Activated CD4-positive, alpha-beta memory T cell treated with anti-CD3 and anti-CD28 coated beads for 36 hours (primary cell): ENCODE data around the gene UNG. TPM values are rescaled to one million over a fixed set of nuclear protein-coding genes. Genes with fewer than 3 reads are reported as not detected.
A peak's percentile ranks its signal among the peaks of the same experiment; 100 is the strongest.
"Not testable (repeated sequence)": the region's sequence is repeated elsewhere in the genome, so short reads cannot be mapped to it uniquely, and the experiment has no call there.

Experiments used
- CTCF ChIA-PET: fragments of 350-600 bp; sonication (Branson Sonifier 250); formaldehyde crosslinking; loops from one replicate; lab custom pipeline; 2021; ENCODE audit warnings: antibody characterized with exemption, inconsistent platforms; lab: Charles Lee
- POLR2A ChIA-PET: fragments of 350-600 bp; sonication (Branson Sonifier 250); formaldehyde crosslinking; loops from one replicate; lab custom pipeline; 2021; ENCODE audit warnings: antibody characterized with exemption; lab: Charles Lee
- DNase-seq: peaks from one replicate; pipeline ENCODE4 v3.0.0-alpha.2; 2020
- H3K27ac Mint-ChIP-seq: one replicate; pipeline ENCODE4 v1.8.0; 2021; ENCODE audit warnings: mixed read lengths
- H3K27me3 Mint-ChIP-seq: one replicate; pipeline ENCODE4 v1.8.0; 2021; ENCODE audit warnings: mixed read lengths
- H3K36me3 Mint-ChIP-seq: one replicate; pipeline ENCODE4 v1.8.0; 2021; ENCODE audit warnings: mixed read lengths
- H3K4me1 Mint-ChIP-seq: one replicate; pipeline ENCODE4 v1.8.0; 2021; ENCODE audit warnings: low read depth, mixed read lengths
- H3K4me3 Mint-ChIP-seq: one replicate; pipeline ENCODE4 v1.8.0; 2021; ENCODE audit warnings: mild to moderate bottlenecking, mixed read lengths
- H3K9me3 Mint-ChIP-seq: one replicate; pipeline ENCODE4 v1.8.0; 2021; ENCODE audit warnings: mixed read lengths
- intact Hi-C: fragments of 100-400 bp; cut with micrococcal nuclease; formaldehyde crosslinking; loops from one replicate; pipeline ENCODE4 v1.15.1; 2023
- total RNA-seq, 2 experiments: library from RNA; stranded (reverse); gene quantifications; one replicate each; pipeline ENCODE4 v1.2.3, GENCODE V29; 2021

Gene UNG
- total RNA-seq = 10 to 100 TPM; 57.9 to 61.9 TPM

- POLR2A ChIA-PET = no interaction called here
- Mint-ChIP-seq H3K9me3 (no peaks in the 10 kb centered on the region), H3K27ac (peak within 1 kb of the TSS; percentile 62), H3K4me1 (peaks cover 35% of the 10 kb centered on the region), H3K36me3 (peaks cover 32% of the 10 kb centered on the region), H3K4me3 (peak within 1 kb of the TSS; percentile 81), H3K27me3 (no peaks in the 10 kb centered on the region)
- CTCF ChIA-PET = interaction anchor here (1.9 to 4.6 kb wide), 2 partner anchors 14 to 214 kb away, joined by 5 to 49 read pairs; no protein-coding TSS in a partner anchor
- peak; percentile 98 for DNase-seq
- intact Hi-C loops = loop anchor here (1.0 to 10.0 kb wide), 5 partner anchors 45 to 535 kb away; partner anchors contain the start of genes ISCU, MMAB, MVK and SELPLG
Observed at GRCh38 chr12:109097435-109098182, at the start of gene UNG. TSS of gene UNG (plus strand) at chr12:109097597. CDS start at chr12:109097680, 83 bp downstream.

DNA sequence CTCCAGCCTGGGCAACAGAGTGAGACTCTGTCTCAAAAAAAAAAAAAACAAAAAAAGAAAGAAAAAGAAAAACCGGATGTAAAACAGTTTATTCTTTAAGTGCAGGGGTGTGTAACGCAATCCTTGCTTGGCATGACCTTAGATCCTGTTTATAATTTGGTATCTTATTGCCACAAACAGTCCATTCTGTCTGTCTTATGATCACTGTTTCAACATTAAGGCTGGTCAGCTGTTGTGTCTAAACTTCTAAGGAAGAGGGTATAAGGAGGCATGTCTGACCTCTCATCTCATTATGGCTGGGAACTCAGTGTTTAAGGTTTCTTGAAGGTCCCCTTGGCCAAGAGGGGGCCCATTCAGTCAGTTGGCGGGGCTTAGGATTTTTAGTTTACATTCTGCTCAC lies 48.7 kb upstream of the UNG start:
- H3K9me3 Mint-ChIP-seq, H3K36me3 Mint-ChIP-seq, POLR2A ChIA-PET, CTCF ChIA-PET, H3K4me1 Mint-ChIP-seq, DNase-seq, H3K27me3 Mint-ChIP-seq, H3K27ac Mint-ChIP-seq, intact Hi-C loops, H3K4me3 Mint-ChIP-seq: not testable (repeated sequence)

DNA sequence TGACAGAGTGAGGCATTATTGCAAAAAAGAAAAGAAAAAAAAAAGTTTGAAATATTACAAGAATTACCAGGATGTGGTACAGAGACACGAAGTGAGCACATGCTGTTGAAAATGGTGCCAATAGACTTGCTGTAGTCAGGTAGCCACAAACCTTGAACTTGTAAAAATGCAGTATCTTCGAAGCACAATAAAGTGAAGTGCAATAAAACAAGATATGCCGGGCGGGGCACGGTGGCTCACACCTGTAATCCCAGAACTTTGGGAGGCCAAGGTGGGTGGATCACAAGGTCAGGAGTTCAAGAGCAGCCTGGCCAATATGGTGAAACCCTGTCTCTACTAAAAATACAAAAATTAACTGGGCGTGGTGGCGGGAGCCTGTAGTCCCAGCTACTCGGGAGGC lies 47.6 kb upstream of the UNG start:
- POLR2A ChIA-PET, DNase-seq, CTCF ChIA-PET, H3K27ac Mint-ChIP-seq, H3K4me3 Mint-ChIP-seq, H3K27me3 Mint-ChIP-seq, H3K9me3 Mint-ChIP-seq, H3K36me3 Mint-ChIP-seq: not testable (repeated sequence)
- H3K4me1 Mint-ChIP-seq = peaks cover 10% of the 10 kb centered on the region
- intact Hi-C loops = loop anchor here (5.0 kb wide), 1 partner anchor 357 kb away; no protein-coding TSS in a partner anchor

- ChIA-PET POLR2A (interaction anchor here (1.1 to 1.6 kb wide), 2 partner anchors 41 to 491 kb away, joined by 4 to 5 read pairs; partner anchors contain the start of genes ALKBH2 and SART3), CTCF (interaction anchor here (0.7 to 1.7 kb wide), 3 partner anchors 41 to 168 kb away, joined by 3 to 5 read pairs (median 5); partner anchors contain the start of gene ALKBH2)
- H3K27ac Mint-ChIP-seq = peak overlapping the region; percentile 97
- peak overlapping the region; percentile 89 for H3K4me3 Mint-ChIP-seq
- no peaks in the 10 kb centered on the region for H3K9me3 Mint-ChIP-seq
- H3K36me3 Mint-ChIP-seq = peaks cover 4% of the 10 kb centered on the region
- H3K27me3 Mint-ChIP-seq = no peaks in the 10 kb centered on the region
- DNase-seq = no peak
- peaks cover 15% of the 10 kb centered on the region for H3K4me1 Mint-ChIP-seq
- intact Hi-C loops = loop anchor here (1.0 to 5.0 kb wide), 5 partner anchors 45 to 489 kb away; partner anchors contain the start of genes ISCU, SSH1 and UNG
Observed at GRCh38 chr12:109052097-109052413, 45.3 kb upstream of the UNG start.

DNA sequence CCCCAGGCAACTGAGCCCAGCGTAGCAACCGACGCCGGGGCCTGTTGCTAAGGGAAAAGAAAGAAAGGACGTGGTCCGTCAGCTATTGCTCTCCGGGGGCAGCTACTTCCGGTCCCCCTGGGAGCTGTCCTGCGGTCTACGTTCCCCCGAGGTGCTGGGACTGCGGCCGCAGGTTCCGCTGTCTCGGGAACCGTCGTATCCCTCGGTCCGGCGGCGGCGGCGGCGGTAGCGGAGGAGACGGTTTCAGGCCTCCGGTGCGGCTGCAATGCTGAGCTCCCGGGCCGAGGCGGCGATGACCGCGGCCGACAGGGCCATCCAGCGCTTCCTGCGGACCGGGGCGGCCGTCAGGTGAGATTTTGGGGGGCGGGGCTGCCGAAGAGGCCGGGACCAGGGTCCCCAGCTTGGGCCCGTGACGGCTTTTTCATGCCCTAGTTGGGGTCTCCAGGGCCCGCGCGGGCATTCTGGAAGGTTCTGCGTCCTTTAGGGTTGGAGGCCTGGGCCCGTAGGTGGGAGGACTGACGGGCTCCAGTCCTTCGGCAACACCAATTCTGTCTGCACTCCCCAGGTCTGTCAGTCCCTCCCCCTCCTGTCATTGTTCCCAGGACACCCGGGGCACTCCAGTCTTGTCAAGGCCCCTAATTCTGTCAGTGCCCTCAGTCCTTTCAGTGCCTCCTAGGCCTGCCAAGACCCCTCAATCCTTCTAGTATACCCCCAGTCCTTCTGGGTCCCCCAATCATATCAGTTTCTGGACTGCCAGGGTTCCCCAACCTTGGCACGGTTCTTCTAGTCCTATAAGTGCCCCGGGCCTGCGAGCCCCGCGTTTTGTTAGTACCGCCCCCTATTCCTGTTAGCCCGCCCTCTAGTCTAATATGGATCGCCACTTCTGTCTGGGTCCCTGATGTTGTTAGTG lies 44.7 kb upstream of the UNG start, which contains the start of gene USP30:
TSS of gene USP30 (plus strand) at position 163 of the 910 bp plus-strand sequence. CDS start at position 266, 103 bp downstream.
- ChIA-PET POLR2A (interaction anchor here (0.8 to 1.6 kb wide), 3 partner anchors 40 to 492 kb away, joined by 3 to 5 read pairs (median 4); partner anchors contain the start of genes ALKBH2, SART3 and SSH1), CTCF (interaction anchor here (0.7 to 1.7 kb wide), 4 partner anchors 40 to 169 kb away, joined by 3 to 5 read pairs (median 4); partner anchors contain the start of gene ALKBH2)
- Mint-ChIP-seq H3K36me3 (peaks cover 4% of the 10 kb centered on the region), H3K9me3 (no peaks in the 10 kb centered on the region), H3K27ac (peak within 1 kb of the TSS; percentile 97), H3K4me3 (peak within 1 kb of the TSS; percentile 89), H3K4me1 (peaks cover 15% of the 10 kb centered on the region), H3K27me3 (no peaks in the 10 kb centered on the region)
- DNase-seq = peak; percentile 89
- intact Hi-C loops = loop anchor here (1.0 to 5.0 kb wide), 7 partner anchors 41 to 490 kb away; partner anchors contain the start of genes ALKBH2, ISCU, SSH1 and UNG

DNA sequence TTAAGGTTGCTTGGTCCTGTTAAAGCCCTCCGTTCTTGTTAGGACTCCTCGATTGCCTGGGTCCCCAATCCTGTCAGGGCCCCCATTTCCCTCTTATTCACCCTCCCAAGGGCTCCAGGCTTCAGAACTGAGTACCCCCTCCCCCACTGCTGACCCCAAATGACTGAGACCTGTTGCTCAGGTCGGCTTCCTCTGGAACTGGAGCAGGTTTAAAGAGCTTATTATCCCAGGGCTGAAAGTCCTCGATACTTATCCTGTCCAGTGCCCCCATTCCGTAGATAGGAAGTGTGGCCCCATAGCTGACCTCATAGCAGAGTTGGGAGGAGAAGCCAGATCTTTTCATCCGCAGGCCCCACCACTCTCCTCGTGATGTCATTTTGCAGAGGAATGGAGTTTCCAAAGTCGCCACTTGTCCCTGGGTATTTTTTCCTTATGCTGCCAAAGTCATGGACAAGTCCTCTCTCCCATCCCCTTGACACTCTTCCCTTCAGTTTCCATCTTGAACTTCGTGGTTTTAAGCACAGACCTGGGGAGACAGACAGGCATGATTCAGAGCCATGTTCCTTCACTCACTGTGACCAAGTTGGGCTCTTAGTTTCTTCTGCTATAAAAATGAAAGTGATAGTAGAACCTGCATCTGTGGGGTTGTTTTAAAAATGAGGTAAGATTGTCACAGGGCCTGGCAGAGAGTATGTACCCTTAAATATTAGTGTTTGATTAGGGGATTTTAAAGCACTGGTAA lies 43.8 kb upstream of the UNG start:
- Mint-ChIP-seq H3K27me3 (no peaks in the 10 kb centered on the region), H3K4me3 (peak overlapping the region; percentile 89), H3K36me3 (peaks cover 7% of the 10 kb centered on the region), H3K9me3 (no peaks in the 10 kb centered on the region), H3K4me1 (peaks cover 15% of the 10 kb centered on the region), H3K27ac (peak overlapping the region; percentile 97)
- intact Hi-C loops = loop anchor here (1.0 to 5.0 kb wide), 6 partner anchors 40 to 491 kb away; partner anchors contain the start of genes ALKBH2, ISCU and SSH1
- DNase-seq = peak; percentile 44
- ChIA-PET POLR2A (no interaction called here), CTCF (interaction anchor here (1.3 to 1.4 kb wide), 2 partner anchors 39 to 58 kb away, joined by 3 to 7 read pairs; partner anchors contain the start of gene ALKBH2)

DNA sequence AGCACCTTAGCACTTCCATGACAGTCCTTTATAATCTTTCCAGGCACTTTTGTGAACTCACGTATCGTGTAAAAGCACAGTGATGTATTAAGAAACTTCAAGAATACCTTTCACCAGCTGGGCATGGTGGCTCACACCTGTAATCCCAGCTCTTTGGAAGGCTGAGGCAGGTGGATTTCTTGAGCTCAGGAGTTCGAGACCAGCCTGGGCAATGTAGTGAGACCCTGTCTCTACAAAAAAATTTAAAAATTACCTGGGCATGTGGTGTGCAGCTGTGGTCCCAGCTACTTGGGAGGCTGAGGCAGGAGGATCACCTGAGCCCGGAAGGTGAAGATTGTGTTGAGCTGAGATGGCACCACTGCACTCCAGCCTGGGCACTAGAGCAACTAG lies 43.3 kb upstream of the UNG start:
- peak overlapping the region; percentile 89 for H3K4me3 Mint-ChIP-seq
- H3K36me3 Mint-ChIP-seq, POLR2A ChIA-PET, H3K9me3 Mint-ChIP-seq, H3K27me3 Mint-ChIP-seq: not testable (repeated sequence)
- peak; percentile 19 for DNase-seq
- CTCF ChIA-PET = interaction anchor here (1.3 to 1.4 kb wide), 2 partner anchors 39 to 58 kb away, joined by 3 to 7 read pairs; partner anchors contain the start of gene ALKBH2
- H3K4me1 Mint-ChIP-seq = peaks cover 15% of the 10 kb centered on the region
- intact Hi-C loops = loop anchor here (5.0 kb wide), 1 partner anchor 362 kb away; no protein-coding TSS in a partner anchor
- H3K27ac Mint-ChIP-seq = peak overlapping the region; percentile 97

DNA sequence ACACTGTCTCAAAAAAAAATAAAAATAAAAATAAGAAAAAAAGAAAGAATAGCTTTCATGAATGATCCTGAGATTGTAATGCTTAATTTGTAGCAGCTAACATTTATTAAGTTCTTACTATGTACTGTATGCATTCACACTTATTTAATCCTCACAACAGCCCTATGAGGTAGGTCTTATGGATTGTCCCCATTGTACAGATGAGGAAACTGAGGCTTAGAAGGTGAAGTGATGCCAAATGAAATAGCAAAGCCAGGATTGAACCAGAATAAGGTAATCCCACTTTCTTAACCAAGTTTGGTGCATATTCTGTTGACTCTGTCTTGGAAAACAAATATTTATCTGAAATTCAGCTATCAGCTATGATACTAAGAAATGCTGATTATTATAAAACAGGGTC lies 42.9 kb upstream of the UNG start:
- ChIA-PET CTCF (interaction anchor here (0.6 to 1.4 kb wide), 3 partner anchors 38 to 379 kb away, joined by 3 to 7 read pairs (median 3); partner anchors contain the start of gene ALKBH2), POLR2A (no interaction called here)
- intact Hi-C loops = loop anchor here (5.0 kb wide), 1 partner anchor 362 kb away; no protein-coding TSS in a partner anchor
- no peak overlapping the region for H3K4me3 Mint-ChIP-seq
- peaks cover 15% of the 10 kb centered on the region for H3K4me1 Mint-ChIP-seq
- H3K36me3 Mint-ChIP-seq = peaks cover 8% of the 10 kb centered on the region
- no peaks in the 10 kb centered on the region for H3K9me3 Mint-ChIP-seq
- no peak for DNase-seq
- H3K27ac Mint-ChIP-seq = peak overlapping the region; percentile 97
- H3K27me3 Mint-ChIP-seq = no peaks in the 10 kb centered on the region

GRCh38 chr12:109056891-109057290 lies 40.5 kb upstream of the UNG start:
- H3K4me1 Mint-ChIP-seq = peaks cover 13% of the 10 kb centered on the region
- ChIA-PET POLR2A (no interaction called here), CTCF (no interaction called here)
- H3K9me3 Mint-ChIP-seq = no peaks in the 10 kb centered on the region
- no peak for DNase-seq
- no peaks in the 10 kb centered on the region for H3K27me3 Mint-ChIP-seq
- no peak overlapping the region for H3K27ac Mint-ChIP-seq
- peaks cover 11% of the 10 kb centered on the region for H3K36me3 Mint-ChIP-seq
- intact Hi-C loops = no loop called here
- H3K4me3 Mint-ChIP-seq = no peak overlapping the region

GRCh38 chr12:109057376-109057775 lies 40.0 kb upstream of the UNG start:
- intact Hi-C loops = no loop called here
- ChIA-PET CTCF (no interaction called here), POLR2A (no interaction called here)
- Mint-ChIP-seq H3K36me3 (peaks cover 11% of the 10 kb centered on the region), H3K27me3 (no peaks in the 10 kb centered on the region), H3K4me1 (peaks cover 9% of the 10 kb centered on the region), H3K9me3 (no peaks in the 10 kb centered on the region), H3K4me3 (no peak overlapping the region), H3K27ac (no peak overlapping the region)
- no peak for DNase-seq

DNA sequence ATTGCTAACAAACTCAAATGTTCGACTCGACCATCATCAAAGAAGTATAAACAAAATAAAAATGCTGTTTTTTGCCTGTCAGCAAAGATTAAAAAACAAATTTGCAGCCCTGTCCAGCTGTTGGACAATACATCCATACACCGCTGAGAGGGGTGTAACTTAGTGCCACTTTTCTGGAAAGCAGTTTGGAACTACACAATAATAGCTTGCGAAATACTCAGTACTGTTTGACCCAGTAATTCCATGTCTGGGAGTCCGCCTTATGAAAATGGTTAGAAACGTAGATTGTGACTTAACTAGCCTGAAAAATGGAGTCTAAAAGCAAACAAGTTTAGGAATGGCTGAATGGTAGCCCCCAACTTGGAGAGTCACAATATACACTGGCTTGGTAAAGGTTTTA lies 38.6 kb upstream of the UNG start:
- Mint-ChIP-seq H3K9me3 (no peaks in the 10 kb centered on the region), H3K4me1 (peaks cover 14% of the 10 kb centered on the region), H3K4me3 (no peak overlapping the region), H3K27ac (no peak overlapping the region), H3K27me3 (no peaks in the 10 kb centered on the region), H3K36me3 (peaks cover 9% of the 10 kb centered on the region)
- POLR2A ChIA-PET = no interaction called here
- intact Hi-C loops = no loop called here
- no peak for DNase-seq
- CTCF ChIA-PET = interaction anchor here (1.0 kb wide), 1 partner anchor 34 kb away, joined by 3 read pairs; the partner anchor contains the start of gene ALKBH2
